ENCODE data around the gene CA10. TPM values are rescaled to one million over a fixed set of nuclear protein-coding genes. Genes with fewer than 3 reads are reported as not detected.

CA10 gene
- total RNA-seq, 2 experiments from 2014 or later: not detected

DNA sequence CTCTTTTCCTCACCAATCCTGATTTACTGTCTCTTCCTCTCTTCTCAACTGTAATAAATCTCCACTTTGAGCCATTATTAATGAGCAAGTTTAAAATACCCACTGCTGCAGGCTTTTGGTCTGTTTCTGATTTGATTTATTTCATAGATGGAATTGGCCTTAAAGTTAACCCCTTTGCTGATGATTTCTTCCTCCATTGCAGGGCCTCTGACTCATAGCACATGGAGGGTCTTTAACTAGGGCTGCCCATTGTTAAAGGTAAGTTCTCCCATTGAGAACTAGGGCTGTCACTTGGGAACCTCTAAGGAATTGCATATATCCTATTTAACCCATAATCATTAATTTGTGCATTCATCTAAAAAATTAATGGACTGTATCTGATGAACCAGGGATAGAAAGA lies 221.2 kb downstream of the CA10 start:
- Histone ChIP-seq H3K4me3 (ENCODE audit: low read length) (no peak overlapping the region), H3K27me3 (ENCODE audit: control insufficient read depth in 1 of 2, insufficient read depth in 2 of 2, low read length in 2 of 2) (no peaks in the 10 kb centered on the region), H3K4me1 (ENCODE audit: insufficient read depth, low read length) (no peaks in the 10 kb centered on the region), H3K9me3 (ENCODE audit: control insufficient read depth in 1 of 2, insufficient read depth in 1 of 2, low read length in 2 of 2) (no peaks in the 10 kb centered on the region), H3K27ac (ENCODE audit: low read depth in 1 of 2, low read length in 2 of 2) (no peak overlapping the region), H3K36me3 (ENCODE audit: insufficient read depth, low read length) (no peaks in the 10 kb centered on the region)
- no peaks in the 10 kb centered on the region for H3K4me1 Mint-ChIP-seq (ENCODE audit: low read depth)
- H3K27ac Mint-ChIP-seq: no peak overlapping the region
- ATAC-seq (ENCODE audit: poor library complexity) (no peak), DNase-seq (no peak)
- POLR2A ChIA-PET: no interaction called here
- H3K4me3 Mint-ChIP-seq: no peak overlapping the region
- H3K36me3 Mint-ChIP-seq (ENCODE audit: low read depth): no peaks in the 10 kb centered on the region
- peaks cover 4% of the 10 kb centered on the region for H3K9me3 Mint-ChIP-seq
- intact Hi-C loops (cut with DNase I, micrococcal nuclease): no loop called here
- H3K27me3 Mint-ChIP-seq: no peaks in the 10 kb centered on the region
- TF ChIP-seq, protein P1, sequence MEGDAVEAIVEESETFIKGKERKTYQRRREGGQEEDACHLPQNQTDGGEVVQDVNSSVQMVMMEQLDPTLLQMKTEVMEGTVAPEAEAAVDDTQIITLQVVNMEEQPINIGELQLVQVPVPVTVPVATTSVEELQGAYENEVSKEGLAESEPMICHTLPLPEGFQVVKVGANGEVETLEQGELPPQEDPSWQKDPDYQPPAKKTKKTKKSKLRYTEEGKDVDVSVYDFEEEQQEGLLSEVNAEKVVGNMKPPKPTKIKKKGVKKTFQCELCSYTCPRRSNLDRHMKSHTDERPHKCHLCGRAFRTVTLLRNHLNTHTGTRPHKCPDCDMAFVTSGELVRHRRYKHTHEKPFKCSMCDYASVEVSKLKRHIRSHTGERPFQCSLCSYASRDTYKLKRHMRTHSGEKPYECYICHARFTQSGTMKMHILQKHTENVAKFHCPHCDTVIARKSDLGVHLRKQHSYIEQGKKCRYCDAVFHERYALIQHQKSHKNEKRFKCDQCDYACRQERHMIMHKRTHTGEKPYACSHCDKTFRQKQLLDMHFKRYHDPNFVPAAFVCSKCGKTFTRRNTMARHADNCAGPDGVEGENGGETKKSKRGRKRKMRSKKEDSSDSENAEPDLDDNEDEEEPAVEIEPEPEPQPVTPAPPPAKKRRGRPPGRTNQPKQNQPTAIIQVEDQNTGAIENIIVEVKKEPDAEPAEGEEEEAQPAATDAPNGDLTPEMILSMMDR (IDR thresholded peaks at IDR 0.05): no peak
- CTCF ChIA-PET: no interaction called here

DNA sequence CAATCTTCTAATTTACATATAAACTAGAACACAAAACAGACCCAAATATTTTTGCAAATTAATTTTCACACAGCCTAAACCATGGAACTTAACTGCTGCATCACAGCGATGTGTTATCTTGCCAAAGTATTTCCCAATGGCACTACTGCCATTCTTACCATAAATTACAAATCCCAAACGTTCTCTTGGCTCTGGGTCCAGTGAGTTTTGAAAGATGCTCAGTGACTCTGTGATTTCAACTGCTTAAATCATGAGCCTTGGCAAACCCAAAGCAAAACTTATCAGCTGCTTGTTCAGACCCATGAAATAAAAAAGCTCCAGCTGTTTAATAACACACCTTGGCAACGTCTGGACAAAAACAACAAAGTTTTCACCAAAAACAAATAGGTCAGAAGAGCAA lies 223.0 kb downstream of the CA10 start:
- intact Hi-C loops (cut with DNase I, micrococcal nuclease): no loop called here
- CTCF ChIA-PET: no interaction called here

DNA sequence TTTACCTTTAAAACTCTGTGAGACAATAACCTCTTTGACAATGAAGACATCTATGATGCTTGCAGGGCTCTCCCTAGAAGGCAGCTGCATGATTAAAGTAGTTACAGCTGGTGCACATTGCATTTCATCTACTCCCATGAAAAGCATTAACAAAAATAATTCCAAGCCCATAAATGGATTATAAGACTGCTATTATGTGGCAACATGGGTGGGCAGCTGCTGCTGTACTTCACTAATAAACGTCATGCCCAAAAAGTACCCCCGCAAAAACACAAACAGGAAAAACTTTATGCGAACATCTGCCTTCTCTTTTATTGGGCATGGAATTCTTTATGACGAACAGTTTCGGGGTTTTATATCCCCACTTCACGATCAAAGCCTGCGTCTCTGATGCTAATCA lies 224.9 kb downstream of the CA10 start:
- H3K4me3 Mint-ChIP-seq: no peak overlapping the region
- ATAC-seq (ENCODE audit: poor library complexity): no peak

More for the DNA sequence above, 223.0 kb downstream of the CA10 start:
- ATAC-seq (ENCODE audit: poor library complexity) (no peak), DNase-seq (no peak)
- no peaks in the 10 kb centered on the region for H3K4me1 ChIP-seq (ENCODE audit: insufficient read depth, low read length)
- no peak overlapping the region for H3K27ac Mint-ChIP-seq
- H3K9me3 ChIP-seq (ENCODE audit: control insufficient read depth in 1 of 2, insufficient read depth in 1 of 2, low read length in 2 of 2): no peaks in the 10 kb centered on the region
- no peaks in the 10 kb centered on the region for H3K4me1 Mint-ChIP-seq (ENCODE audit: low read depth)
- peaks cover 4% of the 10 kb centered on the region for H3K9me3 Mint-ChIP-seq
- no peaks in the 10 kb centered on the region for H3K27me3 Mint-ChIP-seq
- H3K27ac ChIP-seq (ENCODE audit: low read depth in 1 of 2, low read length in 2 of 2): no peak overlapping the region
- H3K4me3 Mint-ChIP-seq: no peak overlapping the region
- no peak overlapping the region for H3K4me3 ChIP-seq (ENCODE audit: low read length)
- TF ChIP-seq, protein P1 (IDR thresholded peaks at IDR 0.05): no peak
- POLR2A ChIA-PET: no interaction called here
- no peaks in the 10 kb centered on the region for H3K36me3 ChIP-seq (ENCODE audit: insufficient read depth, low read length)
- no peaks in the 10 kb centered on the region for H3K27me3 ChIP-seq (ENCODE audit: control insufficient read depth in 1 of 2, insufficient read depth in 2 of 2, low read length in 2 of 2)
- no peaks in the 10 kb centered on the region for H3K36me3 Mint-ChIP-seq (ENCODE audit: low read depth)

More for the DNA sequence above, 224.9 kb downstream of the CA10 start:
- no peak overlapping the region for H3K27ac ChIP-seq (ENCODE audit: low read depth in 1 of 2, low read length in 2 of 2)
- H3K9me3 ChIP-seq (ENCODE audit: control insufficient read depth in 1 of 2, insufficient read depth in 1 of 2, low read length in 2 of 2): no peaks in the 10 kb centered on the region
- Mint-ChIP-seq H3K4me1 (ENCODE audit: low read depth) (no peaks in the 10 kb centered on the region), H3K9me3 (peaks cover 6% of the 10 kb centered on the region), H3K27ac (no peak overlapping the region), H3K36me3 (ENCODE audit: low read depth) (no peaks in the 10 kb centered on the region), H3K27me3 (no peaks in the 10 kb centered on the region)
- POLR2A ChIA-PET: no interaction called here
- no peak for DNase-seq
- no peaks in the 10 kb centered on the region for H3K27me3 ChIP-seq (ENCODE audit: control insufficient read depth in 1 of 2, insufficient read depth in 2 of 2, low read length in 2 of 2)
- intact Hi-C loops (cut with DNase I, micrococcal nuclease): no loop called here
- H3K36me3 ChIP-seq (ENCODE audit: insufficient read depth, low read length): no peaks in the 10 kb centered on the region
- H3K4me3 ChIP-seq (ENCODE audit: low read length): no peak overlapping the region
- H3K4me1 ChIP-seq (ENCODE audit: insufficient read depth, low read length): no peaks in the 10 kb centered on the region
- CTCF ChIA-PET: no interaction called here
- TF ChIP-seq, protein P1 (IDR thresholded peaks at IDR 0.05): no peak
